NCI-H2029 treated with DMSO at 0.1 percent for 48 hours (cell line): ENCODE measurements around the gene ARF1.

ENCODE experiments used
- DNase-seq: peaks from one replicate; lab custom pipeline; 2025; lab: John Stamatoyannopoulos, UW

Gene ARF1

GRCh38 chr1:228122921-228123441, 40.5 kb downstream of the ARF1 start:
- DNase-seq = no peak

- no peak for DNase-seq
Observed at GRCh38 chr1:228123505-228123904, 41.0 kb downstream of the ARF1 start.

GRCh38 chr1:228125185-228125584, 42.7 kb downstream of the ARF1 start:
- no peak for DNase-seq

GRCh38 chr1:228131766-228132165, 49.3 kb downstream of the ARF1 start:
- DNase-seq = no peak

- no peak for DNase-seq
Observed at GRCh38 chr1:228134591-228134990, 52.1 kb downstream of the ARF1 start.

GRCh38 chr1:228136901-228137300, 54.4 kb downstream of the ARF1 start:
- no peak for DNase-seq

GRCh38 chr1:228139406-228139930, 57.0 kb downstream of the ARF1 start:
- no peak for DNase-seq

- peak; percentile 87 for DNase-seq
Observed at GRCh38 chr1:228139931-228140723, 57.6 kb downstream of the ARF1 start, which contains the start of gene GUK1. GUK1 (plus strand) TSS chr1:228140279; CDS start chr1:228140303, 24 bp downstream.

GRCh38 chr1:228140724-228141225, 58.3 kb downstream of the ARF1 start:
- DNase-seq = no peak

GRCh38 chr1:228141226-228142044, 58.9 kb downstream of the ARF1 start:
- DNase-seq = no peak

GRCh38 chr1:228142155-228142691, 59.7 kb downstream of the ARF1 start:
- no peak for DNase-seq

- DNase-seq = no peak
Observed at GRCh38 chr1:228142701-228143136, 60.2 kb downstream of the ARF1 start.

- DNase-seq = no peak
Observed at GRCh38 chr1:228143480-228144192, 61.1 kb downstream of the ARF1 start.

GRCh38 chr1:228144193-228144992, 61.9 kb downstream of the ARF1 start:
- DNase-seq = no peak

- DNase-seq = no peak
Observed at GRCh38 chr1:228144993-228145343, 62.5 kb downstream of the ARF1 start.

- no peak for DNase-seq
Observed at GRCh38 chr1:228145463-228146416, 63.2 kb downstream of the ARF1 start.

GRCh38 chr1:228146417-228147150, 64.1 kb downstream of the ARF1 start:
- no peak for DNase-seq

- no peak for DNase-seq
Observed at GRCh38 chr1:228147151-228147693, 64.7 kb downstream of the ARF1 start.
